NCI-H446 treated with DMSO at 0.1 percent for 48 hours (cell line): ENCODE data around the gene UBASH3B.

Source experiments
- DNase-seq: peaks from one replicate; lab custom pipeline; 2025; lab: John Stamatoyannopoulos, UW

UBASH3B gene

DNA sequence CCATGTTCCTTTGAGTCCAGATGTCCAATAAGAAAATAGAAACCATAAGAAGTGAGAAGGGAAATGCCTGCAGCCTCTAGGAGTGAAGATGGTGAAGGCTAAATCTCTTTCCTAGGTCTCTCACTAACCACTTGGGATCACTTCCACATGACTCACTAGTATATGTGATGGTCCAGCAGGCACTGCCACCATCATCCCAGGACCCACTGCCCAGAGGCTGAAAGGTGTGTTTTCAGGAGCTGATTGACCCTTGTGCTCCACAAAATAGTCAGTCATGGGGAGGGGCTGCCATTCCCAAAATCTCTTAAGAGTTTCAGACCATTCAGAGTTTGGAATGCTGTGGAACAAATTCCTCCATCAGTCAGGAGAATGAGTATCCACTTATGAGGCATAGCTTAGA, 22.9 kb downstream of the UBASH3B start:
- no peak for DNase-seq

DNA sequence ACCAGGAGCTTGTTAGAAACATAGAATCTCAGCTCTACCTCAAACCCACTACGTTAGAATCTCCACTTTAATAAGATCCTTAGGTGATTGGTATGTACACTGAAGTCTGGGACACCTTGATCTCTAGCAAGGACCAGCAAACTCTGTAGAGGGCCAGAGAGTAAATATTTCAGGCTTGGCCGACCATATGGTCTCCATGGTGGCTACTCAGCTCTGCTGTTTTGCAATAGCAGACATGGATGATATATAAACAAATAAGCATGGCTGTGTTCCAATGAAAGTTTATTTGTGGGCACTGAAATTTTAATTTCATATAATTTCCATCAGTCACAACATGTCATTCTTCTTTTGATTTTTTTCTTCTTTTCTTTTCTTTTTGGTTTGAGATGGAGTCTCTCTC, 23.9 kb downstream of the UBASH3B start:
- no peak for DNase-seq

DNA sequence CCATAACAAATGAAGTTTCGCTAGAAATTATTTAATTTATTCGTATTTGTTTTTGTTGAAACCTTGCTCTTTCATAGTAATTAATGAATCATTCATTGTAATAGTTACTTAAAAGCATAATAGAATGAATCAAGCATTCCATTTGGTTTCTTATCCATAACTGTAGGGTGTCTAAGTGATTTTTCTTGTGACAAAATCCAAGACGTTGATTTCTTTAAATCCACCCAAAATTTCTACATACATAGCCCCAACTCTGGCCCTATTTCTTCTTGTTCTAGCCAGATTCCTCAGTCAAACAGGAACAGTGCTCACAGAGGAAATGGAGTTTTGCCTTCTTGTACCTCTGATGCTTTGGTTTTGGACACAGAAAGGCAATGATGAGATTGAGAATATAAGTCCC, 25.5 kb downstream of the UBASH3B start:
- DNase-seq, result no peak

DNA sequence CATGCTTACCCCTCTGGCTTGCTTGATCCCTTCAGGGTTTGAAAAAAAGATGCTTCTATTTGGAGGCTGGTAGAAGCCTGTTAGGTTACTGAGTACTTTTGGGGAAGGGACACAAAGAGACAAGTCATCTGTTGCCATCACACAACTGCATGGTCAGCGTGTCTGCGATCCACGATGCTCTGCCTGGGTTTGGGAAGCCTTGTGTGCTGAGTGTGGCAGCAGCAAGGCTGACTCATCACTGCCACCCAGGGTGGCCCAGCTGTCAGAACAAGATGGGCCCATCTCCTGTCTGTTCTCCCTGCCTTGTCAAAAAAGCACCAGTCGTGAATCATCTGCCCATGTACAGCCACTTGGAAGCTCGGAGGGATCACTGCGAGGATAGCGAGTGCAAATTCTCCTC, 26.2 kb downstream of the UBASH3B start:
- DNase-seq, result peak; percentile 89

DNA sequence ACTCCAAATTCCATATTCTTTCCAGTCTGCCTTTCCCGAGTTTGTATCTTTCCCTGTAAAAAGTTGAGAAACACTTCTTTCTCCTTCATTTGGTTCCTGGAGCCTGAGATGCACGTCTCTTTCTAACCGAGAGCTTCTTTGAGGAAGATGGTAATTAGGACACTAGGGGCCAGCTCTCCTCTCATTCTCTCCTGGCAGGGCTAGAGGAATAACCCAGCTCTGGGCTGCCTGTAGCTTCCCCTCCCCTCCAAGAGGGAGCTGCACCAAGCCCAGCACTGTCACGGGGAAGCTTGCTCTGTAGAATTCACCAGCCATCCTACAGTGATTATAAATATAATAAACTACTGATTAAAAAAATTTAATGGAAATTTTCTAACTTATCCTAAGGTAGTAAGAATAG, 26.9 kb downstream of the UBASH3B start:
- peak; percentile 29 for DNase-seq

DNA sequence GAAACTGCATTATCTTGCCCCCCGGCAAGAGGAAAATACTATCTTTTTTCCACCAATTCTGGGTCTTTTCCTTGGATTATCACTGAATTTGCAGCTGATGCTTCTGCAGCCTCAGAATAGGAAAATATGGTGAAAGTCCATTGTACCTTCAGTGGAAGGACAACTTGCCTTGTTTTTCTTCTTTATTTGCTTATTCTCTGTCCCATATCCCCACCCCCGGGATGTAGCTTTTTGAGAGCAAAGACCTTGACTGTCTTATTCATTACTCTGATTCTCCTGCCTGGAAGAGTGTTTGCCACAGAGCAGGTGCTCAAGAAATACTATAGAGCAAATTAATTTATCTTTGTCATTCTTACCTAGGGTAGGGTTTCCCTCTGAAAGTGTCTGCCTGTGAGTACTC, 29.5 kb downstream of the UBASH3B start:
- DNase-seq, result no peak

DNA sequence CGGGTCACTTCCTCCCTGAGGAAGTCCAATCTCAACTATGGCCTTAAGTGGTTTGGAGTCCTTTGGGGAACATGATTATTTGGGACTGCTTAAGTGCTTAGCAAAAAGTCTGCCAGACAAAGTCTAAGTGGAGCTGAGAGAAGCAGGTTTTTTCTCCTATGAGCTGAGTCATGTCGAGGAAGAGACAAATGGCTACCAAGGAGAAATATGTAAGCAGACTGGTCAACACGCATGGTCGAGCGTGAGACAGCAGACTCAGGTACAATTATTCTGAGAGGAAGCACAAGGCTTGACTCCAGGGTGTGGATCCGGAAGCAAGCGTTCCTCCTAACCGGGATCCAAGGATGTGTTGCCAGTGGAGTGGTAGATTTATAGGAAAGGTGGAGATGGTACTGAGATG, 30.6 kb downstream of the UBASH3B start:
- no peak for DNase-seq

DNA sequence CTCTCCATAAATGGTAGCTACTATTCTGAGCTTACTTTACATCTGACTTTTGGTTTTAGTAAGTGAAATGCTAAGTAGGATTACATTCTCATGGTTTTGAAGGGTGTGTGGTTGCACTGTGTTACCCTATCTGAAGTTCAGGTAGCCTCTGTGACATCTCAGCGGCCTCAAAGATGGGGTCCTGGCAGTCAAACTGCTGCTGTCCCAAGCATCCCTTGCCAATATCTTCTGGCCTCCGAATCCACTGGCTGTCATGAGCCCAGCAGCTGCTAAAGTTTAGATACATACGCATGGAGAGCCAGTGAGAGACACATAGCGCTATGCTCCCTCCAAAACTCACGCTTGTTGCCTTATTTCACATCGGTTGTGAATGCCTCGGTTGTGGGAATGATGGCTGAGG, 34.9 kb downstream of the UBASH3B start:
- no peak for DNase-seq

DNA sequence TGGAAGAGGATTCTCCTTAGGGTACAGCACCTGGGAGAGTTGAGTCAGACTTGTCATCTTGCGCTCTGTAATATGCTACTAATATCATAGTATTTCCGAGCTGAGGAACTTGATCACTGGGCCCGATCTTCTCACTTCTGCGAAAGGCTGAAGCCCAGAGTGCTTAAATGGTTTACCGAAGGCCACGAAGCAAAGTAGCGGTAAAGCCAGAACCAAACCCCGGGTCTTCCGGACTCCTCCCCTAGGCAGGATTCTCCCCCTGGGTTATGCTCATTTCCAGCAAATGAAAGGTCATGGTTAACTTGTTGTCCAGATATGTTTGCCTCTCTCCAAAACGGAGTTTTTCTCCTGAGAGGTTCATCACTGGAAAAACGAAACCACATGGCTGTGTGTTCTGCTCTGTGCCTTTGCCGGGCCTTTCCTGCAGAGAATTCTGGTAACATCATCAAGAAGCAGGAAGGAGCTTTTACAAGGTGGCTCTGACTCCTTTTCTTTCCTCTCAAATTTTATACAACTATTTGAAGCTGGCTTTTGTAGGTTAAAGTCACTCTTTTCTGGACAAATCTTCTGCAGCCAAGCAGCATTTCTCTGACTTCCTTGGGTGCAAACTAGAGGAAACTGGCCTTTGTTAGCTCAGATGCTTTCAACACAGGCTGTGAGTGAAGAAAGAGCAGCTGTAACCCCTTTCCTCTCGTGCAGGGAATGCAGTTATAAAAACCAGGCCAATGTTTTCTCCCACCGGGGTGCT, 35.5 kb downstream of the UBASH3B start:
- no peak for DNase-seq

DNA sequence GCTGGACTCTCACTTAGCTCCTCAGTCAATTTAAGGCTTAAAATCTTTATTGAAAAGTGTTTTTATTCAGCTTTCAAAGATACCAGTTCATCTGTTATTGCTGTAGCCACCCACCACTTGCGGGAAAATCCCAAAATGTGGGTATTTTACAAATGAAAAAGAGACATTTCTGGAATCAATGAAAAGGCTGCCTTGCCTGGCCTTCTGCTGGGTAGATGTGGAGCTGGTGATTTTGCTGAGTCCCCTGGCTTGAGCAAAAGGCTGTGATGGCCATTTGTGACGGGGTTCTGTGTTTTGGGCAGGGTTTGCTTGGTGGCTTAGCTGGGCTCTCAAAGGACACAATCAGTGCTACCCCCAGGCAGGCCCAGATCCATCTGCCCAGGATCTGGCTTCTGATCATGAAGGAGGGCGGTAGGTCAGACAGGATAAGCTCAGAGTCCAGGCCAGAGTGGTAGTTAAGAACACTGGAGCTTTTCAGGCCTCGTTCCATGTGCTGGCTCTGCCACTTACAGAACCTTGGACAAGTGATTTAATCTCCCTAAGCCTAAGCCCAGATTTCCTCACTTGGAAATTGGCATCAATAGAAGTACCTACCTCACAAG, 36.1 kb downstream of the UBASH3B start:
- DNase-seq, result peak; percentile 9

DNA sequence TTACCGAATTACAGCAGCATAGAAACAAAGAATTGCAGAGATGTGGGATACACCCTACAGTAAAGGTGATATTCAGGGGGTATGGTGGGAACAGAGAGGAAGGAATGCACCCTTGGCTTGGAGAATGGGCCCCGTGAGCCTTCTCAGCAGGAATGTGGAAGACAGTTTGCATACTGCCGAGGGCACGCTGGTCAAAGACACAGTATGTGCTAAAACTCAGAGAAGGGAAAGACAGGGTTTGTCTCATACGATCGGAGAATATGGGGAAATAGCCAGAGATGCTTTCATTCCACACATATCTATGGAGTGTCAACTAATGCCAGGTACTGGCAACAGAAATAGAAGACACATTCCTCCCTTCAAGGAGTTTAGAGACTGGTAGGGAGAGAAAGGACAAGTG, 36.9 kb downstream of the UBASH3B start:
- DNase-seq, result no peak

DNA sequence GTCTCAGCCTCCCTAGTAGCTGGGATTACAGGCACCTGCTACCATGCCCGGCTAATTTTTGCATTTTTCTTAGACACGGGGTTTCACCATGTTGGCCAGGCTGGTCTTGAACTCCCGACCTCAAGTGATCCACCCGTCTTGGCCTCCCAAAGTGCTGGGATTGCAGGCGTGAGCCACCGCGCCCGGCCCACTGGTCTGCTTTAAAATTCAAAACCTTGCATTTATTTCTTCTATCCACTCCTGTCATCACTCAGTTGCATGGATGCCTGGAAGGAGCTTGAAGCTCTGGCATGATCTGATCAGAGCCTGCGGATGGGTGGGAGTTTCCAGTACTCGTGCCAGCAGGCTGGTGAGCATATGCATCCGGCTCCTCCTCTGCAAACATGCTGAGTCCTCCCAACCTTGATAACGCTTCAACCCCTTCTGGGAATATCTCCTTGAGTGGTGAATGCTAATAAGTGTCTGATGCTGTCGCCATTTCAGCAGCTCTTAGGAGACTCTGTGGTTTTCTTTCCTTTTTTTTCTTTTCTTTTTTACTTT, 39.6 kb downstream of the UBASH3B start:
- DNase-seq, result no peak

DNA sequence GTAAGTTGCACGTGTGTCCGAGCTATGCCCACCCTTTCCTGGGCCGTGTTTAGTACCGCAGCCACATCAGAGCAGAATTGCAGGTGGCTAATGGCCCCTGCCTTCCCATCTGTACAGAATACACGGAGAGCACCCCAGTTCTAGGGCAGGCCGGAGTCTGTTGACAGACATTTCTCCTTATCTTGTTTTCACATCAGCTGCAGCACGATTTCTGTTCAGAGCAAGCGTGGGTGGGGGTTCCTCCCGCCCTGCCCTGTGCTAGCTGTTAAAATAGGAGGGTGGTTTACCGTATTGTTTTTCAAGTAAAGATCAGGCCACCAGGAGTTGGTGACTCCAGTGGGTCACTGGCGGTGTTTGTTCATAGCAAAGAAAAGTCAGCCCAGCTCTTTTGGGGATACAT, 41.1 kb downstream of the UBASH3B start:
- no peak for DNase-seq

DNA sequence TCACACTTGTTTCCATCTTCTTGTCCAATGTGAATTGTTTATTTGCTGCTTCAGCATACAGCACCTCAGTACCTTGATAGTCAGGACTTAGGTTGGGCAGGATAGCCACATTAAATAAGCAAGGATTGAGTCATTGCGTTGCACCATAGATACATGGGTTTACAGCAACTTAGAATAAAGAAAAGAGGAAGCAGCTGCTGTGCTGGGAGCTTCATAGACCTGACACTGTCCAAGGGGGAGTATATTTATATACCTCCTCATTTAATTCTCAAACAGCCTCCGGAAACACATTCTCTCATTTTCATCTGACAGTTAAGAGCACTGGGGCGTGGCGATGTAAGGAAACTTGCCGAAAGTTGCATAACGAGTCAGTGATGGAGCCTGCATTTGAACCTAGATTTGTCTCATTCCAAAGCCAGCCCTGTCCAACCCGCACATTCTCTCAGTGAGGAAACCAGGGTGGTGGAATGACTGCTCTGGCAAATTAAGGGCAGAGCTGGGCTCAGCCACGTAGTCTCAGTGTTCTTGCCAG, 42.2 kb downstream of the UBASH3B start:
- DNase-seq, result no peak

DNA sequence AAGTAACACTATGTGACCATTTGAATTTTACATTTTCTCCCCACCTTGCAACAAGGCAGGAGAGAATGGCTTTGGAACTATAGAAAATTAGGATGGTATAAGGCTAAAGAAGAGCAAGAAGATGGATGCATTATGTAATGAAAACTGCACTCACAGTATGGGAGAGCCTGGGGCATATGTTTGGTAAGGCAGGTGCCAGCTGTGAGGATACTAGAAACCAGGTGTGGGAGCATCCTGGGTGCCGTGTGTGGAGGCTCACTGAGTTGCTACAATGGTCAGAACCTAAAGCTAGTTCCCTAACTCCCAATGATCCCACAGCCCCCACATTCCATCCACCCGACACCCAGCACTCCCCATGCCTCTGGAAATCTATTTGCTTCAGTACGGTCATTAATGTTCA, 42.9 kb downstream of the UBASH3B start:
- DNase-seq, result no peak

DNA sequence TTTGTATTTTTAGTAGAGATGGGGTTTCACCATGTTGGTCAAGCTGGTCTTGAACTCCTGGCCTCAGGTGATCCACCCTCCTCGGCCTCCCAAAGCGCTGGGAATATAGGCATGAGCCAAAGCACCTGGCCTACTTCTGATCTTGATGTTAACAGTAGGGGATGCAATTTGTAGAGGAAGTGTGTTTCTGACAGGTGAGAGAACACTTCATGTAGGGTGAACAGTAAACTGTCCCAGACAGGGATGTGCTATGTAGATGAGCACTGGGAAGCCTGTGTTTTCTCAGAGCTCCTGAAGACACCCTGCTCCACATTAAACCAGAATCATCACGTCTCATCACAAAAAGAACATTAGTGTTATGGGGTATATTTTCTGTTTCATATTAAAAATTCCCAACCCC, 45.1 kb downstream of the UBASH3B start:
- no peak for DNase-seq

DNA sequence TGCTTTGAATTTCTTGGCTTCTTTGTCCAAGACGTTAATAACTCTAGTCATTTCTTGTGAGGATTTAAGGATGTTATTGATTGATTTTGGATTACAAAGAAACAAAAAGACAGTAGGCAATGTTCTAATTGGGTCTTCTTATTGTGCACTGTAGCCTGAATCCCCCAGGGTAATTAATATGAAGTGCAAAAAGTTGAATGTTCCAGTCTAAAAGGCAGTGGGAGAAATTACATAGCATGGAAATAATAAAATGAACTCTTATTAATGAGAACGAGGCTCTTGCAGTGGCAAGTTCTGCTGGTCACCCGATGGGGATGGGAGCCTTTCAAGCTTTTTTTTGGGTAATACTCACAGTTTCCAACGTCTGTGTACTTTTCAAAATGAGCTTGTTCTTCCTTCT, 45.6 kb downstream of the UBASH3B start:
- DNase-seq, result no peak

DNA sequence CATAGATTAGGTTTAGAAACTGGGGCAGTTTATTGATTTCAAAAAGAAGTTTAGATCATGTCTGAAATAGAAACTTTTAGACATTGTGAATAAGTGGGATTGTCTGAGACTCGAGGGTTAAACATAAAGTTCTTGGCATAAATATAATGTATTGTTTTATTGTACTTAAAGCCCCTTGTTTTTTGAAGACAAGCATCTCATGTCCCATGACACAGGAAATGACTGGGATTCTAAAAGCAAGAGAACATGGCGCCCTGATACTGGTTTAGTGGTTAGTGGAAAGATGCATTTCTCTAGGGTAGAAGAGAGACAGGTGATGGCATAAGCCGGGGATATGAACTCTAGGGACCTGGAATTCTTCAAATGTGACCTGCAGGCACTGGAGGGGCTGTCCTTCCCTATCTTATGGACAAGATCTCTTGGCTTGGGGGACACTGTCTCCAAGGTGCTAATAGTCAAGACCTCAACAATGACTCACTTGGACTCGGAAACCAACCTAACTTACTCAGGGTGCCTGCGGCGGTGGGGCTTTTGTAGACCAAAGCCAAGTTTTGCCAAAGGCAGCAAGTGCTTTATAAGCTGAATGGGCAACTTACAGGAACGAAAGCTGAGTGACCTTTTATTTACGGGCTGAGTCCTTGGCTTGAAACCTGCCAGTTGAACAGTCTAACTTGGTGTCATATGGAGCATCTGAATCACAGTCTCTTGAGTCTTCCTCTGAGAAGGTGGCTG, 48.2 kb downstream of the UBASH3B start:
- DNase-seq, result no peak

DNA sequence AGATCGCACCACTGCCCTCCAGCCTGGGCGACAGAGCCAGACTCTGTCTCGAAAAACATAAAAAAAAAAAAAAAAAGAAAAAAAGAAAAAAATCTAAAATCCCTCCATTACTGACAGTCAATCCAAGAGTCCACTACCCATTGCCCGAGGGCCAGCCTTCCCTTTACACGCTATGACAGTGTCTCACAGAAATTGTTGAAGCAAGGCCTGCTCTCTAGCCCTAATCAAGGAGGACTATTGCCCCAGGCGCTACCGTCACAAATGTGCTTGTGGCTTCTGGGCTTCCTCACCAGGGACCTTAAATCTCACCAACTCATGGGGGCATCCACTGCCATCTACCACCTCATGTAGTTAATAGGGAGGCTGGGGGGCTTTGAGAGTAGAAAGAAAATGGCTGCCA, 49.9 kb downstream of the UBASH3B start:
- no peak for DNase-seq

DNA sequence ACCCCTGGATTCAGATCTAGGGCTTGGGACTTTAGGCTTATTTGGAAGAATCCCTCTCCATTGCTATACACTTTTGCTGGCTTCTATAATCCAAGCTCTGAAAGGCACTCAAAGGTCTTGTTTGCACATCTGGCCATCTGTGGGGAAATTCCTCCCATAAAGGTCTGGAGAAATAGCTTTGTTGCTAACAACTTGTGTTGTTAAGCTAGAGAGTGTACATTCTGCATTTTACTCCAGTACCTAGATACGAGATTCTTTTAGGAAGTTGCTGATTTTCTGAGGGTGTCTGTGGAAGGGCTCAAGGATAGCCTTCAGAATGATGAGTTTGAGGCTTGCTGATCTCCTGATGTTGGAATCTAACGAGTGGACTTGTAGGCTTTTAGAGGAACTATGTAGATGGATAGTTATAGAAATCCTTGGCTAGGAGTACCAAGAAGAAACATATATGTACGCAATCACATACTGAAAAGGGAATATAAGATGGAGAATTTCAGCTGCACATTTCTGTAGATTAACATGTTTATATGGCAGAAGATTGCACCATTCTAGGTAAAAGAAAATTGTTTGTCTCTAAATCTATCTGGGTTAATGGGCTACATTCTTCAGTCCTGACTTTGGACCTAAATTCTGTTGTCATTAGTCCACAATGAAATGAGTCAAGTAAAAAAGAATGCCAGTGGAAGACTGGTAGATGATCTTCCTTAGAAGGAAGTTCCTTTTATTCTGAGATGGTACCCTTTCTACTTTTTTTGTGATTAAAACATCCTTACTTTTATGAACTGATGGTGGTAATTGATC, 51.0 kb downstream of the UBASH3B start:
- DNase-seq, result no peak

DNA sequence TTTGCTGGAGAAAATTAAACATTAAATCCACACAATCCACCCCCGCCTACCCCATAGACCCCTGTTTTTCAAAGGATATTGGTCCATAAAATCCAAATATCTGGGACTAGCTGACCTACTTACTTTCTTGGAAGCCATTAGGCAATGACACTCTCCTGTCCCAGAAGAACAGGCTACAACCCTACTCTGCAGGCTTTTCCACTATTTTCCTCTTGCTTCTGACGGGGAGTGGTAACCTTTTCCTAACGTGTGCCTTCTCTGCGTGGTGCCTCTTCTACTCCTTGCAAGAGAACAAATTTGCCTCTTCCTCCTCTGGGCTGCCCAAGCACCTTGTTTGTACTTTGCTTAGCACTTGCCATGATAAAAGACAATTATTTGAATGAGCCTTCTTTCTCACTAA, 51.6 kb downstream of the UBASH3B start:
- no peak for DNase-seq

DNA sequence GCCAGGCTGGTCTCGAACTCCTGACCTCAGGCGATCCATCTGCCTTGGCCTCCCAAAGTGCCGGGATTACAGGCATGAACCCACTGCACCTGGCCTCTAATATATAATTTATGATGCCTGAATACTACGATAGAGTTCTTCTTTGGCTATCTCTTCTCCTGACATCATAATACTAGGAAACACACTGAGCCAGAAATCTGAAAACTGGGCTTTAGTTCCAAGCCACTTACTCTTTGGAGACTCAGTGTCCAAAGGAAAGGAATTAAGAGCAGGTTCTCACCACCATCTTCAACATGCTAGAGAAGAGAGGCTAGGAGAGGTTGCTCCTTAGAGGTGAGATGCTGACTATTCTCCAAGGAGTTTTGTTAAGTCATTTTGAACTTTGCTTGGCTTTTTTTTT, 52.4 kb downstream of the UBASH3B start:
- no peak for DNase-seq
